GM18508 (cell line): ENCODE results near the gene DIO1.

Source experiments
- ATAC-seq: cut with Tn5 transposase; IDR thresholded peaks from one replicate; pipeline ENCODE4 v1.9.1; 2021; ENCODE audit warnings: moderate number of reproducible peaks; ENCODE audit not compliant: insufficient read depth, unreplicated experiment

The DIO1 gene

DNA sequence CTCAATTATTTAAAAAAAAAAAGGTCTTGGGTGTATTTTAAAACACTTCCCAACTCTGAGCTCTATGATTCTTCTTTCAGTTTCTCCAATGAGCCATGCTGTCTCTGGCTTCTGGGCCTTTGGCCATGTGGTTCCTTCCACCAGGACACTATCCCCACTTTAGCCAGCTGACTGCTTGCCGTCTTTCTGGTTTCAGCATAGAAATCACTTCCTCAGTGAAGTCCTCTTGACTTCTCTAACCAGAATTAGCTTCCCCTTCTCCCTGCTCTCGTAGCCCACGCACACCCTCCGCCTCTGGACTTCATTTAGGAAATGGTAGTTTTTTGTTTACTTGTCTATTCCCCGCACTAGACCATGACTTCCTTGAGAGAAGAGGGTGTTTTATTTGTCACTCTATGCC is 1.1 kb upstream of the DIO1 start:
- ATAC-seq = no peak

DNA sequence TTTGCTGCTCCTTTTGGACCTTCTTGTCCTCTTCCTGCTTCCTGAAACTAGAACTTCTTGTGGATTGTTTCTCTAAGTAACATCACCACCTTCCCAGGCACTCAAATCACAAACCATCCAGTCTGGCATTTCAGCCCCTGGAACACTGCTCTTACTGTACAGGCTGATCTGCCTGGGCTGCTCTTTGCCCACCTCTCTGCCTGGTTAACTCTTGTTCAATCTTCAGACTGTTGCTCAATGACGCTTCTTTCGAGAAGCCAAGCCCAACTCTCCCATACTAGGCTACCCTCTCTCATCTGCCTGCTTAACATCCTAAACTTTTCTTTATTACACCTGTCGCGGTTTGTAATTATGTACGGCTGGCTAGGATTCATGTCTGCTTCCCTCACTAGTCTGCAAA is 657 bp downstream of the DIO1 start:
- no peak for ATAC-seq

DNA sequence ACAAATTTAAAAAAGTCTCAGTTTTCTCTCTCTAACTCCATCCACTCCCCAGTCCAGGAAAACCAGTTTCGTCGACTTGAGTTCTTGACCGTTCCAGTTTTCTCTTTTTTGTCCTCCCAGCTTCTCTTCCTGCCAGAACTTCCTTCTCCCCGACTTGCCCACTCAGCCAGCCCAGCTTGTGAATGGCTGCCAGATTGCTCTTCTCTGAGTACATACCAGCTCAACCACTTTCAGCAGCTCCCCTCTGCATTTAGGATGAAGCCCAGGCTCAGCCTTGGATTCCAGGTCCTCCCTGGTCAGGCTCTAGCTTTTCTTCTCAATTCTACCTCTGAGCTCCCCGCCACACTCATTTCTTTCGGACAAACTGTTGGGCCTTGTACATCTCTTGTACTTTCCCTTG is 1.4 kb downstream of the DIO1 start:
- ATAC-seq = no peak

DNA sequence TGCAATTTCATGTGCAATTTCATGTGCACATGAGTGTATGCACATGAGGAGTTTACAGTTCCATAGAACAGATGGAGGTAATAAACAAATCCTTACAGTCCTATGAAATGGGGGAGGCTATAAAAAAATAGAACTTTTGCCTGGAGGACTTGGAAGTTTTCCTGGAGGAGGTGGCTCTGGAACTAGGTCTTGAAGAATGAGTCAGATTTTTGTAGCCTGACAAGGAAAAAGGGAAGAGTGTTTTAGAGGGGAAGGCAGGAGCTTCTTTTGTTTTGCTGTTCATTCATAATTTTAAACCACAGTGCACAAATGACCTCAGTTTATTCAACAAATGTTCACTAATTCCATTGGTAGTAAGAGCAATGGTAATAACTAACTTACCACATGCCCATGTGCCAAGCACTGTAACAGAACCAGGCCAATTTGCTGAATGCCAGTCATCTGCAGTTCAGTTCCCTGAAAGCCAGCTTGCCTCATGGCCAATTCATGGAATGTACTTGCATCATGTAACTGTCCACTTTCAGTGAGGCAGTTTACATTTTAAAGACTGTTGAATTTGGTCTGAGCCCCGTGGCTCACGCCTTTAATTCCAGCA is 2.7 kb downstream of the DIO1 start:
- no peak for ATAC-seq

DNA sequence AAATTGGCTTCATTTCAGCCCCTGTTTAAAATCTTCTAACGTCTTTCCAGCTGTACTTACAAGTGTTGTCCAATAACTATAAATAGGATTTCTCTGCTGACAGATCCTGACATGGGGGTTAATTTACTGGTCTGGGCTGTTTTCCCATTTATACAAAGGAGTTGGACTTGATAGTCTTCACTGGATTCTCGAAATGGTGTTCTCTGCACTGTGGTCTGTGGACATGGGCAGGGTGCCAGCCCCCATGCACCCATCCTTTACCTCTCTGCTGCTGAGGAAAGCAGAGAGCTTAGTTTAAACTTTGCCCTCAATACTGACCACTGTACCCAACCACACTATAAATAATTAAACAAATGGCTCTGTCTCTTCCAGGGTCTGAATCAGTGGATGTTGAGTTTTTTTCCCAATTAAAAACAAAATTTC is 5.2 kb downstream of the DIO1 start:
- no peak for ATAC-seq

DNA sequence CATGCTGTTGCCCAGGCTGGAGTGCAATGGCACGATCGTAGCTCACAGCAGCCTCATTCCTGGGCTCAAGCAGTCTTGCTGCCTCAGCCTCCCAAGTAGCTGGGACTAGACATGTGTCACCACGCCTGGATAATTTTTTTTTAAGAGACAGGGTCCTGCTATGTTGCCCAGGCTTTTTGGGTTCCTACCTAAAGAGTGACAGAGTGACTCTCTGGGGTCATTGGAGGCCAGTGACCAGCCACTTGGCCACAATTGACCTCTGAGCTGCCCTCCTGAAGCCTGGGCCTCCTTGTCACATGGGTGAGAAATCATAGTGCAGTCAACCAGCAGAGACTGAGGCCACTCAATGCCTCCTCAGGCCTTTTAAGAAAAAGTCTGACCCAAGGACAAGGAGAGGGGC is 5.7 kb downstream of the DIO1 start:
- no peak for ATAC-seq

DNA sequence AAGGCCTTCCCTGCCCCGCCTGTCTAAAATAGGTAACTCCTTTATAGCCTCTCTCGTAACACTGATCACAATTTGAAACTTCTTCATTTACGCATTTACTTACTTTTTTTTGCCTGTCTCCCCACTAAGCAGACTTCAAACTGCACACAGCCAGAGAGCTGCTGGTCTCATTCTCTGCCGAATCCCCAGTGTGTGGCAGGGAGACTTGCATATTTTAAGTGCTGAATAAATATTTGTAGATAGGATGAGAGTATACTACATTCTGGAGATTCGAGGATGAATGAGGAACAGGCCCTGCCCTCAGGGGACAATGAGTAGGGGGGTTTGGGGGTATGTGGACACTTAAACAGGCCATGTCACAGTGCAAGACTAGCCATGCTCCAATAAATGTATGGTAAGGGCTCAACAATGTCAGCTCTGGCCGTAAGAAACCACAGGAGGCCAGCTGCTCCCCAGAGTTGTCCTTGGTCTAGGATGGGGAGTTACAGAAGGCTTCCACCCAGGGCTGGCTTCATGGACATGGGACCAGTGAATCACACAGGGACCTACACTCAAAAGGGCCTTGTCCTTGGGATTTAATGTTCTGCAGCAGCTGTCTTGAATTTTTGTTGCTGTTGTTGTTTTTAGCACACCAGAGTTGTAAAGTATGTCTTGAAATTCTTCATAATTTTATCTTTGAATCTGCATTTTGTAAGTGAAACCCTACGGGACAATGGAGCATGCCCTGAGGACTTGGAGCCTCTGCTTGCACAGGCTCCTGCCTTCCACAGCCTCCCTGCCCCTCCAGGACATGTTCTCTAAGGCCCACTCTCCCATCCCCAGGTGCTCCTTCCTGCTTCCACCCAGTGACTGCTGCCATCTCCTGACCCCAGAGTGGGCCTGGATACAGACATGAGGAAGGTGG is 8.5 kb downstream of the DIO1 start:
- no peak for ATAC-seq

DNA sequence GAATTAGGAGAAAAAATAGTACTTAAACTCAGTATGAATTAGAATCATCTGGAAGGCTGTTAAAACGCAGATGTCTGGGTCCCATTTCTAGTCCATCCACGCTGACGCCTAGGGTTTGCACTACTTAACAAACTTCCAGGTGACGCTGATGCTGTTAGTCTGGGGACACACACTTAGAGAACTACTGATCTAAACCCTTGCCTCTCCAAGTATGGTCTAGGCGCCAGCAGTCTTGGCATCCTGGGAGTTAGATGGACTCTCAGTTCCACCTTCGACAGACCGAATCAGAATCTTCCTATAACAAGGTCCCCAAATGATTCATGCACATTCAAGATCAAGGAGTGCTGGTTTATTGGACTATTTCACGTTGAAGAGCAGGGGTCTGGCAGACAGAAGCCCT is 11.5 kb downstream of the DIO1 start:
- no peak for ATAC-seq

DNA sequence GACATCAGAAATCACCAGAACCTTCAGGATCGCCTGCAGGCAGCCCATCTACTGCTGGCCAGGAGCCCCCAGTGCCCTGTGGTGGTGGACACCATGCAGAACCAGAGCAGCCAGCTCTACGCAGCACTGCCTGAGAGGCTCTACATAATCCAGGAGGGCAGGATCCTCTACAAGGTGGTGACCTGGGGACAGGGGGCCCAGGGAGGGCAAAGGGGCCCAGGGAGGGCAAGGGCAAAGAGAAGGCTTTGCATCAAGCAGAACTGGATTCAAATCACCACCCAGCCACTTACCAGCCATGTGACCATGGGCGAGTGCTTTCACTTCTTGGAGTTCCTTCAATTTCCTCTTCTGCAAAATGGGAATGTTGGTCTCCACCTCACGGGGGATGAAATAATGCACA is 12.1 kb downstream of the DIO1 start:
- no peak for ATAC-seq

DNA sequence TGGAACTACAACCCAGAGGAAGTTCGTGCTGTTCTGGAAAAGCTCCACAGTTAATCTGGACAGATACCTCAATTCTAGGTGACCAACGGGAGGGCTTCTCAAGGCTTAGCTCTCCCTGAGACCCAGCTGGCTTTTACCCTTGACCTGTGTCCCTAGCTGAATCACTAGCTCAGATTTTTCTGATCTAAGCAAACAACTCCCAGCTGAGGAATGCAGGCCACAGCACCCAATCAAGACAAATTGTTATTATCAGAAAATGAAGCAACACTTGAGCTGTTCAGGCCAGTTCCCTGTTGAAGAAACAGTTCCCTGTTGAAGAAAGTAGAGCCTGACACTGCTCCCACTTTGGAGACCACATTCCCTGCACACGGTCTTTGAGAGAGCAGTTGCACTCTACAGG is 16.0 kb downstream of the DIO1 start:
- no peak for ATAC-seq

DNA sequence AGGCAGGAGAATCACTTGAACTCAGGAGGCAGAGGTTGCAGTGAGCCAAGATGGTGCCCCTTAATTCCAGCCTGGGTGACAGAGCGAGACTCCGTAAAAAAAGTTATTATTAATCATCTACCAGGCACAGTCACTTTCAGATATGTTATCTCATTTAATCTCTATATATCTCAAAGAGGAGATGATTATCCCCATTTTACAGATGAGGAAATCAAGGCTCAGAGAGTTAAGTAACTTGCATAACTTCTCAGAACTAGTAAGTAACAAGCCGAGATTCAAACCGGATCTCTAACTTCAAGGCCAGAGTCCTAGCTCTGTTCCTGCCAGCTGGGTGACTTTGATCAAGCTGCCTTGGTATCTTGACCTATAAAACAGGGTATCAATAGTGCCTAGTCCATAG is 17.5 kb downstream of the DIO1 start:
- ATAC-seq = no peak

DNA sequence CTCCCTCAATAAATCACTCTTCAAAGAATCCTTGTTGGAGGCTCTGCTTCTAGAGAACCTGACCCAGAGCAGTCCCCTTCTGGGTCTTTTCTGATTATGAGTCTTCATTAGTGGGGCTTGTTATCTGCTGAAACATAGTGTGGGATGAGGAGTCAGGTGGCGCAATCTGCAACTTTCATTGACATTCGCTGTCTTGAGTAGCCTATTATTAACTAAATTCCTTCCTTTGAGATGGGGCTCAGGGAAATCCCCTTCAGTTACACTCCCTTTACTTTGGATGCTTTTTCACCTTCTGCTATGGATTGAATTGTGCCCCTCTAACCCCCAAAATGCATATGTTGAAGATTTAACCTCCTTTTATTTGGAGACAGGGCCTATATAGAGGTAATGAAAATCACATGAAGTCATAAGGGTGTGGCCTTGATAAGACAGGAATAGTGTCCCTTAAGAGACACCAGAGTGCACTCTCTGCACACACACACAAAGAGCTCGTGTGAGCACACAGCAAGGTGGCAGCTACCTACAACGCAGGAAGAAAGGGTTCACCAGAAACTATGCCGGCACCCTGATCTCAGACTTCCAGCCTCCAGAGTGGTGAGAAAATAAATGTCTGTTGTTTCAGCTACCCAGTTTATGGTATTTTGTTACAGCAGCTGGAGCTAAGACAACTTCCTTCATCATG is 19.5 kb downstream of the DIO1 start:
- ATAC-seq = no peak

DNA sequence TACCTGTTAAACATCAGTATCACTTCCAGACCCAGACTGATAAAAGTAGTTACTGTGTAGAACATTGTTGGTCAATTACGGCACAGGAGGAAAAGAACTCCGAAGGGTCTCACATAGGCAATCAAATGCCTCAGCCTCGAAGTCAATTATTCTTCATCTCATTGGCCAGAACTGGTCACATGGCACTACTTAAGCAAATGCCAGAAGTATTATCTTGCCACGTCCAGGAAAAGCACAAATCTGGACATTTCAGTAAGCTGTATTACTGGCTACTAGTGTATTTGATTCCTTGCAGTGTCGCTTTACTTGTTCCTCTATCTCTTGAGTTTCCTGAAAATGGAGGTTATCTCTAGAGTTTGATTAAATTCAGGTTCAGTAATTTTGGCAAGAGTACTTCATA is 24.4 kb downstream of the DIO1 start:
- ATAC-seq = no peak

DNA sequence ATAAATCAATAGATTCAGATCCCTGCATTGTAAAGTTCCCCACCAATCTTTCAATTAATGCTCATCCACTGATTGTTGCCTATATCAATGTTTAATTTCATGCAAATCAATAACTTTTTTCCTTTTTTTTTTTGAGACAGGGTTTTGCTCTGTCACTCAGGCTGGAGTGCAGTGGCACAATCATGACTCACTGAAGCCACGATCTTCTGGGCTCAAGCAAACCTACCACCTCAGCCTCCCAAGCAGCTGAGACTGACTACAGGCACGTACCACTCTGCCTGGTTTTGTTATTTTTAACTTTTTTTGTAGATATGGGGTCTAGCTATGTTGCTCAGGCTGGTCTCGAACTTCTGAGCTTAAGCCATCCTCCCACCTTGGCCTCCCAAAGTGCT is 25.7 kb downstream of the DIO1 start:
- ATAC-seq = no peak

DNA sequence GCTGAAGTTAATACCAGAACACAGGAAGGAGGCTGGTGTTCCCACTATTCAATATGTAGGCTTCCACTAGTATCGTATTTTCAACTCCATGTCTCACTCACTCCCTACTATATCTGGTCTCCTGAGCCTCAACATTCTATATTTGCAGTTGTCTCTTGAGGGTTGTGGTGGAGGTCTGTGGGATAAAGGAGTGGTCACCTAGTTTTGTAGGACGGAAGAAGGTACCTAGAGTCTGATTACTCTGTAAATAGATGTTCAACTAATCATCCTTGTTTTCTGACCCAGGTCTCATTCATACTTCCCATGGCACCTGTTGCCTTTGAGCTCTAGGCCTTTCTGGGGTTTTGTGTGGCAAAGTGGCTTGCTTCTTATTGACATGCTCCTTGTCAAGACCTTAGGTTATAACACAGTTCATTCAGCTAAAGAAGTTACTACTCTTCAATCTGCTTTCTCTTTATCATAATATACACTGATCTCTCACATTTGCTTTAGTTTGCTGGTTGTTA is 33.4 kb downstream of the DIO1 start:
- ATAC-seq = no peak

DNA sequence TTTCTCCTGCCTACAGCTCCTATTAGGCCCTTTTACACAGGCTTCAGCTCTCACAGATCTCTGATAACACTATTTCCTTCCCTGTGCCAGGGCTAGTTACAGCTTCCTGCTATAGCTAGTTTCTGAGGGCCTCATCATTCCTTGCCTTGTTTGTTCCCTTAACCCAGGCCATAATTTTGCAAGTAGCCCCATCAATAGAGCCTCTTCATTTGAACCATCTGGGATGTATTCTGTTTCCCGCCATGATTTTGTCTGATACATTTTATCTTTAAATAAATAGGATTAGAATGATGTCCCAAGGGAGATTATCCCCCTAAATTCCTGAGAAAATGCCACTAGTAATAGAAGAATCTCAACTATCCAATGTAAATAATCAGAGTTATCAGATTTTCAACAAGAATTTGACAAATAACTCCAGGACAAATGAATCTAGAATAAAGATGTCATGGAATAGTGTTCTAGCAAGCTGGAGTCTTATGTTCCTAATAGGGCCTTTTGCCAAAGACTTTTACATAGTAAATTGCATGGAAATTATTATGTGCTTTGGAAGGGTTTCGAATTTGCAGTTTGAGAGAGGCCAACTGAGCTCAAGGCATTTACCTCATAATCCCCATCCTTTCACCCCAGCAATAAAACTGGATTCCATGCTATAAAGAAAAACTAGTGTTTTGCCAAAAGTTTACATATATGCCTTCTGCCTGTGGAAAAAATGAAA is 35.4 kb downstream of the DIO1 start:
- ATAC-seq = no peak

DNA sequence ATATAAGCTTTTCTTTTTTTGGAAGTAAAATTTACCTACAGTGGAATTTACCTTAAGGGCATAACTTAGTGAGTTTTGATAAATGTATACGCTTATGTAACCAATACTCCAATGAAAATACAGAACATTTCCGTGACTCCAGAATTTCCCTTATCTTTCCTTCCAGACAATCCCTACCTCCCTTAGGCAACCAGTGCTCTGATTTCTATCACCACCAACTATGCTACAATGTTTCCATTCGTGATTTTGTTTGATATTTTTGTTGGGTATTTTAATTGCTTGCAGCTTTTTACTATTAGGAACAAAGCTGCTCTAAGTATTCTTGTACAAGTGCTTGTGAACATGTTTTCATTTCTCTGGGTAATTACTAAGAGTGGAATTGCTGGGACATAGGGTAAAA is 36.9 kb downstream of the DIO1 start:
- no peak for ATAC-seq

DNA sequence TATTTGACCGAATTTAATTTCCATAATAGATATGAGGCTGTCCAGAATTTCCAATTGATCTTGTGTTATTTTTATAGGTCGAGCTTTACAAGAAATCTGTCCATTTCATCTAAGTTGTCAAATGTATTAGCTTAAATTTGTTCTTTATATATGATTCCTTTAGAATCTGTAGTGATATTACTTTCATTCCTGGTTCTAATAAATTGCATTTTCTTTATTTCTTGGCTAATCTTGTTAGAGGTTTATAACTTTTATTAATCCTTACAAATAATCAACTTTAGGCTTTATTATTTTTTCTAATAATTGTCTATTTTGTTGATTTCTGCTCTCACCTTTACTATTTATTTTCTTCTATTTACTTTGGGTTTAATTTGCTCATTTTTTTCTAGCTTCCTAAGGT is 37.5 kb downstream of the DIO1 start:
- no peak for ATAC-seq

DNA sequence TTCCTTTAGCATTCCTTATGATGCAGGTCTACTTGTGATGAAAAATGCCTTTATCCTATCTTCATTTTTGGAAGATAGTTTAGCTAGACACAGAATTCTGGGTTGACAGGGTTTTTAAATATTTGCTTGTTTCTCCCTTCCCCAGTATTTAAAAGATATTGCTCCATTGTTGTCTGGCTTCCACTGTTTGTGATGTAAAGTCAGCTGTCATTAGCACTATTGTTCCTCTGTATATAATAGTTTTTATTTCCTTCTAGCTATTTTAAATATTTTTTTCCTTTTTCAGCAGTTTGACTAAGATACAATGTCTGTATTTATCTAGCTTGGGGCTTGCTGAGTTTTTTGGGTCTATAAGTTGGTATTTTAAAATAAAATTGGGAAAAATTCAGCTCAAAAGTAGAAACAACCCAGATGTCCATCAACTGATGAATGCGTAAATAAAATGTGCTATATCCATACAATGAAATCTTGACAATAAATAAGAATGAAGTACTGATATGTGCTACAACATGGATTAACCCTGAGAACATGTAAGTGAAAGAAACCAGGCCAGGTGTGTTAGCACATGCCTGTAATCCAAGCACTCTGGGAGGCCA is 40.3 kb downstream of the DIO1 start:
- ATAC-seq = no peak

DNA sequence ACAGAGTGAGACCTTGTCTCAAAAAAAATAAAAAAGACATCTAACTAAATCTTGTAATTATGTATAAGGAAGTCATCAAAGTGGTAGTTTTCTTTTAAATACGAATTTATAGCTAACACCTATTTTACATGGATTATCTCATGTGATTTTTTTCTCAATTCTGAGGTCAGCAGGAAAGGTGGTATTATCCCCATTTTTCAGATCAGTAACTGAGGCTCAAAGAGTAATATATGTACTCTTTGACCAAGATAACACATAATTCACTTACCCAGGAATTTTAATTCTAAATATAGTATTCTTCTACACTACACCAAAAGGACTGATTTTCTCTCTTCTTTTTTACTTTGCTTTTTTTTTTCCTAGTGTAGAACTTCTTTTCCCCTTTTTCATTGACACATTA is 42.4 kb downstream of the DIO1 start:
- ATAC-seq = no peak
